ENCODE data around the gene ZFAND2A. TPM values are rescaled to one million over a fixed set of nuclear protein-coding genes. Genes with fewer than 3 reads are reported as not detected.

ZFAND2A gene
- polyA plus RNA-seq, 3 donors = 30.6 to 126 (median 35.1) TPM

GRCh38 chr7:1142051-1142635 is 17.9 kb downstream of the ZFAND2A start:
- H3K9me3 ChIP-seq (replicated peaks in 1 of 2; ENCODE audit: control insufficient read depth in 1 of 2, insufficient read depth in 1 of 2, low read length in 2 of 2) = no peaks in the 10 kb centered on the region
- Mint-ChIP-seq H3K27me3 (ENCODE audit: low read depth in 3 of 3) (peaks cover 0 to 6% (median 5%) of the 10 kb centered on the region in 3 donors), H3K27ac (no peak overlapping the region), H3K4me1 (peaks cover 14% of the 10 kb centered on the region), H3K36me3 (no peaks in the 10 kb centered on the region), H3K9me3 (peaks cover 0 to 2% (median 0%) of the 10 kb centered on the region in 7 donors), H3K4me3 (peak overlapping the region in 1 of 2 donors; percentile 20)
- no peaks in the 10 kb centered on the region for H3K36me3 ChIP-seq (replicated peaks in 1 of 2; ENCODE audit: control insufficient read depth in 1 of 2, insufficient read depth in 2 of 2, low read length in 2 of 2)
- WGBS (ENCODE audit: insufficient coverage) = 96% methylated on average over 13 of the region's 14 CpGs
- H4K20me1 ChIP-seq (ENCODE audit: insufficient read depth, low read length) = no peaks in the 10 kb centered on the region
- H3K79me2 ChIP-seq (ENCODE audit: insufficient read depth, low read length) = no peaks in the 10 kb centered on the region
- H3K4me1 ChIP-seq (ENCODE audit: control insufficient read depth in 1 of 2, insufficient read depth in 2 of 2, low read length in 2 of 2) = peaks cover 11 to 16% of the 10 kb centered on the region in 2 donors
- no peak overlapping the region for H3K27ac ChIP-seq (ENCODE audit: low read depth in 1 of 2, low read length in 2 of 2)
- TF ChIP-seq CTCF (IDR thresholded peaks at IDR 0.05) = no peak
- no peak overlapping the region for H3K4me3 ChIP-seq (replicated peaks in 1 of 3; ENCODE audit: low read depth in 2 of 3, low read length in 3 of 3)
- no peak for DNase-seq
- intact Hi-C loops (cut with micrococcal nuclease) = loop anchor here in 1 of 2 donors (5.0 kb wide), 1 partner anchor 55 kb away; the partner anchor contains the start of gene GPER1
- H2AFZ ChIP-seq (ENCODE audit: insufficient read depth, low read depth, low read length, poor library complexity, severe bottlenecking) = no peak overlapping the region
- no peak overlapping the region for H3K4me2 ChIP-seq (replicated peaks; ENCODE audit: extremely low read depth, low read length, poor library complexity, severe bottlenecking)
- H3K9ac ChIP-seq (ENCODE audit: insufficient read depth, low read length, poor library complexity, severe bottlenecking) = no peak overlapping the region
- no peaks in the 10 kb centered on the region for H3K27me3 ChIP-seq (ENCODE audit: control insufficient read depth in 2 of 2, insufficient read depth in 2 of 2, low read length in 2 of 2)

- Histone ChIP-seq H3K4me3 (replicated peaks in 1 of 3; ENCODE audit: low read depth in 2 of 3, low read length in 3 of 3) (no peak overlapping the region), H3K27me3 (ENCODE audit: control insufficient read depth in 2 of 2, insufficient read depth in 2 of 2, low read length in 2 of 2) (no peaks in the 10 kb centered on the region), H3K9ac (ENCODE audit: insufficient read depth, low read length, poor library complexity, severe bottlenecking) (no peak overlapping the region), H3K4me2 (replicated peaks; ENCODE audit: extremely low read depth, low read length, poor library complexity, severe bottlenecking) (no peak overlapping the region), H4K20me1 (ENCODE audit: insufficient read depth, low read length) (no peaks in the 10 kb centered on the region), H3K79me2 (ENCODE audit: insufficient read depth, low read length) (no peaks in the 10 kb centered on the region), H3K9me3 (replicated peaks in 1 of 2; ENCODE audit: control insufficient read depth in 1 of 2, insufficient read depth in 1 of 2, low read length in 2 of 2) (no peaks in the 10 kb centered on the region), H2AFZ (ENCODE audit: insufficient read depth, low read depth, low read length, poor library complexity, severe bottlenecking) (no peak overlapping the region), H3K4me1 (ENCODE audit: control insufficient read depth in 1 of 2, insufficient read depth in 2 of 2, low read length in 2 of 2) (peaks cover 16 to 19% of the 10 kb centered on the region in 2 donors), H3K27ac (ENCODE audit: low read depth in 1 of 2, low read length in 2 of 2) (no peak overlapping the region), H3K36me3 (replicated peaks in 1 of 2; ENCODE audit: control insufficient read depth in 1 of 2, insufficient read depth in 2 of 2, low read length in 2 of 2) (no peaks in the 10 kb centered on the region)
- no peak for DNase-seq
- 91% methylated on average over 4 of the region's 6 CpGs for WGBS (ENCODE audit: insufficient coverage)
- intact Hi-C loops (cut with micrococcal nuclease) = loop anchor here in 1 of 2 donors (5.0 kb wide), 1 partner anchor 54 kb away; the partner anchor contains the start of gene GPER1
- H3K9me3 Mint-ChIP-seq = peaks cover 0 to 2% (median 0%) of the 10 kb centered on the region in 7 donors
- H3K4me1 Mint-ChIP-seq = peaks cover 18% of the 10 kb centered on the region
- no peaks in the 10 kb centered on the region for H3K36me3 Mint-ChIP-seq
- peaks cover 0 to 8% (median 6%) of the 10 kb centered on the region in 3 donors for H3K27me3 Mint-ChIP-seq (ENCODE audit: low read depth in 3 of 3)
- TF ChIP-seq CTCF (IDR thresholded peaks at IDR 0.05) = no peak
- no peak overlapping the region for H3K4me3 Mint-ChIP-seq
- peak overlapping the region in 1 of 7 donors; percentile 59 for H3K27ac Mint-ChIP-seq
These were observed 18.3 kb downstream of the ZFAND2A start for GRCh38 chr7:1141651-1142050.
